ENCODE measurements around the gene CST3.

- TF ChIP-seq CTCF (conservative IDR thresholded peaks at IDR 0.05; ENCODE audit: low read depth, low read length) (no peak), EZH2 (IDR thresholded peaks at IDR 0.05; ENCODE audit: low read length, unreplicated experiment) (no peak)
These were observed 21.3 kb upstream of the CST3 start for GRCh38 chr20:23658989-23659609.
